ENCODE data around the gene HBG1.

HBG1 gene

GRCh38 chr11:5245155-5245554 lies 4.5 kb downstream of the HBG1 start:
- no peak for DNase-seq

DNA sequence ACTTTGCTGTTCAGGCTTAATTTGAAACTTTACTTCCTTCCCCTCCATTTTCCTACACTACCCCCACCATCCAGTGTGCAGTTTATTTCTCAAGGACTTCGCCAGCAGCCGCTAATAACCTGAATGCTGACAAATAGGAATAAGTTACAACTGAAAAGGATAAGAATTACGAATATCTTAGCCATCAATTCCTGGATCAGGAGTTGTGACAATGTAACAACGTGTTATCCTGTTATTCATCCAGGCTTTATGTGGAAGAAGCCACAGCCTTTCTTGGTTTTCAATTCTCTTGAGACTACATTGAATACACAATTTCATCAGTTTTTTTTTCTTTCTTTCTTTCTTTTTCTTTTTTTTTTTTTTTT lies 5.9 kb downstream of the HBG1 start:
- no peak for DNase-seq

DNA sequence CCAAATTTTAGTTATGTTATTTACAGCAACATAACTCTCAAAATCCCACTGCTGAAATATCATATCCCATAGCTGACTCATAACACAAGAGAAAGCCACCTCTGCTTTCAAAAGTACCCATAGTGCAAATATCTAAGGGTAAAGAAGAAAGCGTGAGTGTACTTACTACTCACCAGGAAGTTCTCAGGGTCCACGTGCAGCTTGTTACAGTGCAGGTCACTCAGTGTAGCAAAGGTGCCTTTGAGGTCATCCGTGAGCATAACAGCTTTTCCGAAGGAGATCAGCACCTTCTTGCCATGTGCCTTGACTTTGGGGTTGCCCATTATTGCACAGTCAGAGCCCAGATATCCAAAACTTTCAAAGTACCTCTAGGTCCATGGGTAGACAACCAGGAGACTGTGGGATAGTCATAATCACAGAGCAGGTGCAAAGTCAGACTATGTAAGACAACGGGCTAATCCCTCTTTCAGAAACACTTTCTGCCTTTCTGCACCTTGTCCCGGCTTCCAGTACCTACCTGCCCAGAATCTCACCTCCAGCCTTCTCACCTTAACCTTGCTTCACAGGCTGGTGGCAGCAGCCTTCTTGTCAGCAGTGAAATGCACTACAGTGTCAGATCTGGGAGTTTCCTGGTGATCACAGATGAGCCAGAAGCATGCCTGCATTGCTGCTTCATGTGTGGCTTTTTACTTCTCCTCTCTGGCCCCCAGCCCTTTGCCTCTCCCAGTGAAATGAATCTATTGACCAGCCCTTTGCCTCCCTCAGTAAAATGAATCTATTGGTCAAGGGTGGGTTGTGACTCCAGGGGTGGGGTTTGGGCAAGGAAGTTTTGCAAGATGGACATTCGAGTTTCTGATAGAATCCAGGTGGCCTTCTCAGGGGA lies 6.5 kb downstream of the HBG1 start:
- no peak for DNase-seq

DNA sequence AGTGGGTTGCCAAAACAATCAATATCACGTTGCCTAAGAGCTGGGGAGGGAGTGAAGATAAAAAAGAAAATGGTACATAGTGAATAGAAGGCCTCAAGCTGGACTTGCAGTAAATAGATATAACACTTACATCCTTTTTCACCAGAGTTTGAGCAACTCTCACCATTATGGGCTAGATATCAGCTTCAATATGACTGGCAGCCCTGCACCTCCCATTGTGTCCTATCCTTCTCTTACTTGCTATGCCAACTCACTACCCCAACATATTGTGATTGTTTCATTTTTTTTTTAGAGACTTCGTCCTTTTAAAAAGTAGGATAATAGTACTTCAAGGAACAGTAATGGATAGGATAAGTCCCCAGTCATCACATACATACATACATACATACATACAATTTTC lies 7.4 kb downstream of the HBG1 start:
- DNase-seq = no peak

DNA sequence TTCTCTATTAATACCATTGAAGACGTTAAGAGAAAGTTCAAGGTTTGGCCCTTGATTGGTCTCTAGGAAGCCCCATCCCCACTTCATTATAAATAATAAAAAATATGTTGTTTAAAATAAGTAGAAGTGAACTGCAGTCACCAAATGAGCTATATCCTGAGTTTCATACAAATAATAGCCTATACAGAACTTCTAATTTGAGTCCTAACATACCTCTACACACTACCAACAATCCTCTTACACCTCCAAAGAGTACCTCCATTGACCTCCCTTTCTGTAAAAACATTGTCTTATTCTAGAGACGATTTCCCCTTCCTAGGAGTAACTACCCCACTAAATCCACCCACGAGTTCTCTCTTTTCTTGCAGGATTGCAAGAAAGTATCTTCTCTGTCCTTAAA lies 8.2 kb downstream of the HBG1 start:
- no peak for DNase-seq

DNA sequence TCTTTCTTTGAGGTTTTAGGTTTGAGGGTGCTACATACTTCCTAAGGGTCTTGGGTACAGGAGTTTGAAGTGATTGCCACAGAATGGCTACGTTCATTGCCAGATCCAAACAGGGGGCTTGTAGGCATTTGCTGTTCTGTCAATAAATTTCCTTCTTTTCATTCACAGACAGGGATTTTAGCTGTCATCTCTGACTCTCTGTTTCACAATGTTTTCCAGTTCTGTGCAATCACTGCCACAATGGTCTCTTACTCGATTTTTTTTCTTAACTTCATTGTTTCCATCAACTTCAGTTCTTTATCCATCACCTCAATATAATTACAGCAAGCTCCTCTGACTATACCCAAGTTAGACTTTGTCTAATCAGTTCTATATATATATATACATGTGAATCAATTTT lies 9.2 kb downstream of the HBG1 start:
- no peak for DNase-seq

- no peak for DNase-seq
Observed at GRCh38 chr11:5240056-5240455, 9.6 kb downstream of the HBG1 start.

GRCh38 chr11:5239046-5239445 lies 10.6 kb downstream of the HBG1 start:
- DNase-seq = no peak

DNA sequence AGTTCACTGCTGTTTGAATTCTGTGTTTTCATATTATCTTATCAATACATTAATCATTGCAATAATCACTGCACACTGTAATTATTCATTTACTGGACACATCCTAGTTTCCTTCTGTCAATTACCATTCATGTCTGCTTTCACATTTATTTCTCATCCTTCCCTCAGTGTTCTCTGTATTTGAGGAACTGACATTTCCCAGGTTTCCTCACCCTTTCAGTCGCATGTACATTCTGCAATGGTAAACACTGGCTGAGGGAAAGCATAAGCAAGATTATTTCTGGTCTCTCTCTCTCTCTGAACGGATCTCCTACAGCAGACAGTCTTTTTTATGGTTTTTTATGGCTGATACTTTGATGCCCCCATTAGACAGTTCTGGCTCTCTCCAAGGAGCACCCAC lies 11.2 kb downstream of the HBG1 start:
- no peak for DNase-seq

DNA sequence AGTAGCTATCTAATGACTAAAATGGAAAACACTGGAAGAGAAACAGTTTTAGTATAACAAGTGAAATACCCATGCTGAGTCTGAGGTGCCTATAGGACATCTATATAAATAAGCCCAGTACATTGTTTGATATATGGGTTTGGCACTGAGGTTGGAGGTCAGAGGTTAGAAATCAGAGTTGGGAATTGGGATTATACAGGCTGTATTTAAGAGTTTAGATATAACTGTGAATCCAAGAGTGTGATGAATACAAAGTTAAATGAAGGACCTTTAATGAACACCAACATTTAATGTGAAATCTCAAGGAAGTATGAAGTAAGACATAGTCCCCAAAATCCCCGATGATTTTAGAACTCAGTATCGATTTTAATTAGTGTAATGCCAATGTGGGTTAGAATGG lies 12.2 kb downstream of the HBG1 start:
- no peak for DNase-seq

- no peak for DNase-seq
Observed at GRCh38 chr11:5235364-5236095, 14.1 kb downstream of the HBG1 start.

DNA sequence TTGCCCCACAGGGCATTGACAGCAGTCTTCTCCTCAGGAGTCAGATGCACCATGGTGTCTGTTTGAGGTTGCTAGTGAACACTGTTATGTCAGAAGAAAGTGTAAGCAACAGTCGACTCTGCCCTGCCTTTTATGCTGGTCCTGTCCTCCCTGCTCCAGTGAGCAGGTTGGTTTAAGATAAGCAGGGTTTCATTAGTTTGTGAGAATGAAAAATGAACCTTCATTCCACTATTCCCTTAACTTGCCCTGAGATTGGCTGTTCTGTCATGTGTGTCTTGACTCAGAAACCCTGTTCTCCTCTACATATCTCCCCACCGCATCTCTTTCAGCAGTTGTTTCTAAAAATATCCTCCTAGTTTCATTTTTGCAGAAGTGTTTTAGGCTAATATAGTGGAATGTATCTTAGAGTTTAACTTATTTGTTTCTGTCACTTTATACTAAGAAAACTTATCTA lies 15.2 kb downstream of the HBG1 start, which contains the start of gene HBD:
Gene HBD (minus strand): TSS at position 103 of the 454 bp plus-strand sequence. CDS start 50 bp downstream, at position 53.
- no peak for DNase-seq

GRCh38 chr11:5233307-5233706 lies 16.4 kb downstream of the HBG1 start:
- no peak for DNase-seq

GRCh38 chr11:5232821-5233220 lies 16.8 kb downstream of the HBG1 start:
- no peak for DNase-seq

- DNase-seq = no peak
Observed at GRCh38 chr11:5232176-5232575, 17.5 kb downstream of the HBG1 start.

DNA sequence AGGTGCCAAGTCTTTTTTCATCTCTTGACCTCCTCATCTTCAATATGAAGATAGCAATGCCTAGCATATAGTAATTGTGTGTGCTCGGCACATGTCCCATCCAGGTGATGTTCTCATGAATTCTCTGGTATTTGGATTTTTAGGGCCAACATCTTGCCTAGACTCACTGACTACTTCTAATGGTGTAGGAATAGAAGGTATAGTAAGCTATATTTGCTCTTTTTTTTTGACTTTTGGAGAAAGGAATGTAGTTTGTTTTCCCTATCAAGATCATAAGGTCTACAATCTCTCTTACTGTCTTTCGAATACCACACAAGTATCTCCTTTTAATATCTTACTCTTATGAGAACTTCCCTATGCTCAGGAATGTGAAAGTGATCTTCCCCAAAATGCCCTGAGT lies 18.5 kb downstream of the HBG1 start:
- no peak for DNase-seq

- no peak for DNase-seq
Observed at GRCh38 chr11:5230266-5230665, 19.4 kb downstream of the HBG1 start.

DNA sequence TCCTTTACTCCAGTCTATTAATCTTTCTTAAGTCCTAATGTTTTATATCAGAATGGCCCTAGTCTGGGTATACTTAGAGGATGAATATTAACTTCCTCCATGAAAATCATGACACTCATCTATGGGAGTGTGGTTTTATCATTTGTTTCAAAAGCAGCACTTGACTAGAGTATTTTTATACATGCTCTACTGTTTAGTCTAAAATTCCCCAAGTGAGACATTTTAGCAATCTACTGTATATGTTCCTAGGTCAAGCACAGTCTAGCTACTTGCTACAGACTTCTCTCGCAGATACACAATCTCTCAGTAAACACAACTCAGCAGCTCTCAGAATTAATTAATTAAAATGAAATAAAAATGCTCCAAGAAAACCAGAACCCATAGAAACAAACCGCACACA lies 19.9 kb downstream of the HBG1 start:
- DNase-seq = no peak

GRCh38 chr11:5229356-5229755 lies 20.3 kb downstream of the HBG1 start:
- no peak for DNase-seq

GRCh38 chr11:5228124-5228523 lies 21.5 kb downstream of the HBG1 start:
- DNase-seq = no peak

GRCh38 chr11:5227681-5228080 lies 22.0 kb downstream of the HBG1 start:
- no peak for DNase-seq

DNA sequence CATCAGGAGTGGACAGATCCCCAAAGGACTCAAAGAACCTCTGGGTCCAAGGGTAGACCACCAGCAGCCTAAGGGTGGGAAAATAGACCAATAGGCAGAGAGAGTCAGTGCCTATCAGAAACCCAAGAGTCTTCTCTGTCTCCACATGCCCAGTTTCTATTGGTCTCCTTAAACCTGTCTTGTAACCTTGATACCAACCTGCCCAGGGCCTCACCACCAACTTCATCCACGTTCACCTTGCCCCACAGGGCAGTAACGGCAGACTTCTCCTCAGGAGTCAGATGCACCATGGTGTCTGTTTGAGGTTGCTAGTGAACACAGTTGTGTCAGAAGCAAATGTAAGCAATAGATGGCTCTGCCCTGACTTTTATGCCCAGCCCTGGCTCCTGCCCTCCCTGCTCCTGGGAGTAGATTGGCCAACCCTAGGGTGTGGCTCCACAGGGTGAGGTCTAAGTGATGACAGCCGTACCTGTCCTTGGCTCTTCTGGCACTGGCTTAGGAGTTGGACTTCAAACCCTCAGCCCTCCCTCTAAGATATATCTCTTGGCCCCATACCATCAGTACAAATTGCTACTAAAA lies 22.8 kb downstream of the HBG1 start, which contains the start of gene HBB:
Gene HBB (minus strand): TSS at position 340 of the 579 bp plus-strand sequence. CDS start 50 bp downstream, at position 290.
- no peak for DNase-seq

DNA sequence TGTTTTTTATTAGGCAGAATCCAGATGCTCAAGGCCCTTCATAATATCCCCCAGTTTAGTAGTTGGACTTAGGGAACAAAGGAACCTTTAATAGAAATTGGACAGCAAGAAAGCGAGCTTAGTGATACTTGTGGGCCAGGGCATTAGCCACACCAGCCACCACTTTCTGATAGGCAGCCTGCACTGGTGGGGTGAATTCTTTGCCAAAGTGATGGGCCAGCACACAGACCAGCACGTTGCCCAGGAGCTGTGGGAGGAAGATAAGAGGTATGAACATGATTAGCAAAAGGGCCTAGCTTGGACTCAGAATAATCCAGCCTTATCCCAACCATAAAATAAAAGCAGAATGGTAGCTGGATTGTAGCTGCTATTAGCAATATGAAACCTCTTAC lies 24.2 kb downstream of the HBG1 start:
- DNase-seq = no peak

All from fibroblast of skin of scalp (primary cell).